HepG2 (cell line): ENCODE data around the gene RDH14. TPM values are rescaled to one million over a fixed set of nuclear protein-coding genes. Genes with fewer than 3 reads are reported as not detected.

Experiments
- FOXK1 ChIP-seq: sonication (generic); formaldehyde crosslinking; IDR thresholded peaks from 2 replicates; pipeline ENCODE4 v1.4.0; 2020; ENCODE audit warnings: low read depth, missing genetic modification reagents, borderline replicate concordance
- FOXO1 ChIP-seq: sonication (generic); formaldehyde crosslinking; IDR thresholded peaks from 2 replicates; pipeline ENCODE4 v1.4.0; 2020; ENCODE audit warnings: missing genetic modification reagents
- NCOA2 ChIP-seq: sonication (generic); formaldehyde crosslinking; IDR thresholded peaks from 2 replicates; pipeline ENCODE4 v1.8.0; 2022; ENCODE audit warnings: inconsistent platforms
- TMF1 ChIP-seq: sonication (generic); formaldehyde crosslinking; IDR thresholded peaks from 2 replicates; pipeline ENCODE4 v1.8.1; 2022; ENCODE audit warnings: low read depth, missing genetic modification reagents
- ZNF136 ChIP-seq: sonication (generic); formaldehyde crosslinking; IDR thresholded peaks from 2 replicates; pipeline ENCODE4 v1.8.1; 2022; ENCODE audit warnings: low read depth, mild to moderate bottlenecking, moderate library complexity, missing genetic modification reagents
- ZNF329 ChIP-seq: sonication (generic); formaldehyde crosslinking; IDR thresholded peaks from 2 replicates; pipeline ENCODE4 v1.9.0; 2021; ENCODE audit warnings: low read depth, mild to moderate bottlenecking, missing genetic modification reagents
- ZNF337 ChIP-seq: sonication (generic); formaldehyde crosslinking; IDR thresholded peaks from 2 replicates; pipeline ENCODE4 v1.5.1; 2020; ENCODE audit warnings: missing genetic modification reagents, low read depth, mild to moderate bottlenecking, borderline replicate concordance
- ZNF432 ChIP-seq: sonication (generic); formaldehyde crosslinking; IDR thresholded peaks from 2 replicates; pipeline ENCODE4 v1.5.0; 2020; ENCODE audit warnings: missing genetic modification reagents, mild to moderate bottlenecking, borderline replicate concordance
- ZNF674 ChIP-seq: sonication (generic); formaldehyde crosslinking; IDR thresholded peaks from 2 replicates; pipeline ENCODE4 v1.5.0; 2020; ENCODE audit warnings: low read depth, mild to moderate bottlenecking, missing genetic modification reagents
- ZNF724P ChIP-seq: sonication (generic); formaldehyde crosslinking; IDR thresholded peaks from 2 replicates; pipeline ENCODE4 v1.8.0; 2022; ENCODE audit warnings: missing genetic modification reagents, borderline replicate concordance
- ZNF883 ChIP-seq: sonication (generic); formaldehyde crosslinking; IDR thresholded peaks from 2 replicates; pipeline ENCODE4 v1.5.1; 2020; ENCODE audit warnings: mild to moderate bottlenecking, missing genetic modification reagents; ENCODE audit errors: not compliant biosample characterization
- polyA plus RNA-seq, 8 experiments: library from polyadenylated mRNA; depleted of rRNA in 3 of 8; stranded (reverse) in 7 of 8; unstranded in 1 of 8; fragments of >200 nt; fragmentation: Illumina TruSeq in 4 of 8; extraction: Trizol in 4 of 8; gene quantifications; 2 replicates each; pipeline versions ENCODE4 v1.2.1 to v1.2.3, GENCODE V29; 2011 to 2016; ENCODE audit warnings: low read depth in 4 of 8, missing spikeins in 1 of 8, mixed read lengths in 1 of 8; ENCODE audit not compliant: insufficient read depth in 1 of 8
- total RNA-seq, 5 experiments: library from RNA; depleted of rRNA; stranded (reverse); fragments of >200 nt; fragmentation: Illumina TruSeq; extraction: Trizol; gene quantifications; 2 replicates each; pipeline ENCODE4 v1.2.3, GENCODE V29; 2016; ENCODE audit warnings: low read depth in 1 of 5
- TF ChIP-seq, protein P1 (sequence below): sonication (generic); formaldehyde crosslinking; IDR thresholded peaks from 2 replicates; pipeline ENCODE4 v1.4.0; 2020; ENCODE audit warnings: missing genetic modification reagents, borderline replicate concordance
- TF ChIP-seq, protein P2 (sequence below): sonication (generic); formaldehyde crosslinking; IDR thresholded peaks from 2 replicates; pipeline ENCODE4 v1.4.0; 2020; ENCODE audit warnings: missing genetic modification reagents
- TF ChIP-seq, protein P3 (sequence below): sonication (generic); formaldehyde crosslinking; IDR thresholded peaks from 2 replicates; pipeline ENCODE4 v1.5.0; 2020; ENCODE audit warnings: missing genetic modification reagents
- TF ChIP-seq, protein P4 (sequence below): sonication (generic); formaldehyde crosslinking; IDR thresholded peaks from 2 replicates; pipeline ENCODE4 v1.8.1; 2023; ENCODE audit warnings: missing genetic modification reagents, mild to moderate bottlenecking, borderline replicate concordance

RDH14 gene
- total and polyA plus RNA-seq, 2 of the 13 experiments (the other 11 are each of a cell fraction or from before 2014, with no cell fraction given) = 27.4 to 39.9 TPM

DNA sequence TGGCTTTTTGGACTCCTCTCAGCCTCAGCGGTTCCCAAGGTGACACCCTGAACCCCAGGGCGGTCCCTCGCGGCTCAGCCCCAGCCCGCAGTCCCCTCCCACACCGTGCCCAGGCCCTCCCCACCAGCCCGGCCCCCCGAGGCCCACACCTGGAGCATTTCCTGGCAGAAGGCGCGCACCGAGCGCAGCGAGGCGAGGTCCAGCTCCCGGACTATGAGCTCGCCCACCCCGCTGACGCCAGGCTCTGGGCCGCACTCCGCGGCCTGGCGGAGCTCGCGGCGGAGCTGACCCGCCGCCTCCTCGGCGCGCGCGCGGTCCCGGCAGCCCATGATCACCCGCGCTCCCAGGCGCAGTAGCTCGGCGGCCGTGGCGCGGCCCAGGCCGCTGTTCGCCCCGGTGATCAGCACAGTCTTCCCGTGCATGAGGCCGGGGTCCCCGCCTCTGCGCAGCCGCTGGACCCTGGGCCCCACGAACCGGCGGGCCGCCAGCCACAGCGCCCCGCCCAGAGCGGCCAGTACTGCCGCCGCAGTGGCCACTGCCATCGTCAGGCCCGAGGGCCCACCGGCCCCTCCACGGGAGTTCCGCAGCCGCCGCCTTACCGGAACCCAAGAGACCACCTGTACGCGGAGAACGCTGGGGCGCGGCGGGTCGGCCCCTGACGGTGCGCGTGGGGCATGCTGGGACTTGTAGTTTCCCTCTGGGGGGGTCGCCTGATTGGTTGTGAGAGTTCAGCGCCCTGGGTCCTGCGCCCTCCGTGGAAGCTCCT is at the start of gene RDH14 (continued):
- TF ChIP-seq, protein P1, sequence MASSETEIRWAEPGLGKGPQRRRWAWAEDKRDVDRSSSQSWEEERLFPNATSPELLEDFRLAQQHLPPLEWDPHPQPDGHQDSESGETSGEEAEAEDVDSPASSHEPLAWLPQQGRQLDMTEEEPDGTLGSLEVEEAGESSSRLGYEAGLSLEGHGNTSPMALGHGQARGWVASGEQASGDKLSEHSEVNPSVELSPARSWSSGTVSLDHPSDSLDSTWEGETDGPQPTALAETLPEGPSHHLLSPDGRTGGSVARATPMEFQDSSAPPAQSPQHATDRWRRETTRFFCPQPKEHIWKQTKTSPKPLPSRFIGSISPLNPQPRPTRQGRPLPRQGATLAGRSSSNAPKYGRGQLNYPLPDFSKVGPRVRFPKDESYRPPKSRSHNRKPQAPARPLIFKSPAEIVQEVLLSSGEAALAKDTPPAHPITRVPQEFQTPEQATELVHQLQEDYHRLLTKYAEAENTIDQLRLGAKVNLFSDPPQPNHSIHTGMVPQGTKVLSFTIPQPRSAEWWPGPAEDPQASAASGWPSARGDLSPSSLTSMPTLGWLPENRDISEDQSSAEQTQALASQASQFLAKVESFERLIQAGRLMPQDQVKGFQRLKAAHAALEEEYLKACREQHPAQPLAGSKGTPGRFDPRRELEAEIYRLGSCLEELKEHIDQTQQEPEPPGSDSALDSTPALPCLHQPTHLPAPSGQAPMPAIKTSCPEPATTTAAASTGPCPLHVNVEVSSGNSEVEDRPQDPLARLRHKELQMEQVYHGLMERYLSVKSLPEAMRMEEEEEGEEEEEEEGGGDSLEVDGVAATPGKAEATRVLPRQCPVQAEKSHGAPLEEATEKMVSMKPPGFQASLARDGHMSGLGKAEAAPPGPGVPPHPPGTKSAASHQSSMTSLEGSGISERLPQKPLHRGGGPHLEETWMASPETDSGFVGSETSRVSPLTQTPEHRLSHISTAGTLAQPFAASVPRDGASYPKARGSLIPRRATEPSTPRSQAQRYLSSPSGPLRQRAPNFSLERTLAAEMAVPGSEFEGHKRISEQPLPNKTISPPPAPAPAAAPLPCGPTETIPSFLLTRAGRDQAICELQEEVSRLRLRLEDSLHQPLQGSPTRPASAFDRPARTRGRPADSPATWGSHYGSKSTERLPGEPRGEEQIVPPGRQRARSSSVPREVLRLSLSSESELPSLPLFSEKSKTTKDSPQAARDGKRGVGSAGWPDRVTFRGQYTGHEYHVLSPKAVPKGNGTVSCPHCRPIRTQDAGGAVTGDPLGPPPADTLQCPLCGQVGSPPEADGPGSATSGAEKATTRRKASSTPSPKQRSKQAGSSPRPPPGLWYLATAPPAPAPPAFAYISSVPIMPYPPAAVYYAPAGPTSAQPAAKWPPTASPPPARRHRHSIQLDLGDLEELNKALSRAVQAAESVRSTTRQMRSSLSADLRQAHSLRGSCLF (CRISPR knock-in tag) = no peak
- TF ChIP-seq ZNF337 = peak; percentile 52; the same call in 1 of the 2 replicates
- TF ChIP-seq TMF1 (CRISPR knock-in tag) = peak; percentile 81; the same call in 1 of the 2 replicates
- TF ChIP-seq, protein P2, sequence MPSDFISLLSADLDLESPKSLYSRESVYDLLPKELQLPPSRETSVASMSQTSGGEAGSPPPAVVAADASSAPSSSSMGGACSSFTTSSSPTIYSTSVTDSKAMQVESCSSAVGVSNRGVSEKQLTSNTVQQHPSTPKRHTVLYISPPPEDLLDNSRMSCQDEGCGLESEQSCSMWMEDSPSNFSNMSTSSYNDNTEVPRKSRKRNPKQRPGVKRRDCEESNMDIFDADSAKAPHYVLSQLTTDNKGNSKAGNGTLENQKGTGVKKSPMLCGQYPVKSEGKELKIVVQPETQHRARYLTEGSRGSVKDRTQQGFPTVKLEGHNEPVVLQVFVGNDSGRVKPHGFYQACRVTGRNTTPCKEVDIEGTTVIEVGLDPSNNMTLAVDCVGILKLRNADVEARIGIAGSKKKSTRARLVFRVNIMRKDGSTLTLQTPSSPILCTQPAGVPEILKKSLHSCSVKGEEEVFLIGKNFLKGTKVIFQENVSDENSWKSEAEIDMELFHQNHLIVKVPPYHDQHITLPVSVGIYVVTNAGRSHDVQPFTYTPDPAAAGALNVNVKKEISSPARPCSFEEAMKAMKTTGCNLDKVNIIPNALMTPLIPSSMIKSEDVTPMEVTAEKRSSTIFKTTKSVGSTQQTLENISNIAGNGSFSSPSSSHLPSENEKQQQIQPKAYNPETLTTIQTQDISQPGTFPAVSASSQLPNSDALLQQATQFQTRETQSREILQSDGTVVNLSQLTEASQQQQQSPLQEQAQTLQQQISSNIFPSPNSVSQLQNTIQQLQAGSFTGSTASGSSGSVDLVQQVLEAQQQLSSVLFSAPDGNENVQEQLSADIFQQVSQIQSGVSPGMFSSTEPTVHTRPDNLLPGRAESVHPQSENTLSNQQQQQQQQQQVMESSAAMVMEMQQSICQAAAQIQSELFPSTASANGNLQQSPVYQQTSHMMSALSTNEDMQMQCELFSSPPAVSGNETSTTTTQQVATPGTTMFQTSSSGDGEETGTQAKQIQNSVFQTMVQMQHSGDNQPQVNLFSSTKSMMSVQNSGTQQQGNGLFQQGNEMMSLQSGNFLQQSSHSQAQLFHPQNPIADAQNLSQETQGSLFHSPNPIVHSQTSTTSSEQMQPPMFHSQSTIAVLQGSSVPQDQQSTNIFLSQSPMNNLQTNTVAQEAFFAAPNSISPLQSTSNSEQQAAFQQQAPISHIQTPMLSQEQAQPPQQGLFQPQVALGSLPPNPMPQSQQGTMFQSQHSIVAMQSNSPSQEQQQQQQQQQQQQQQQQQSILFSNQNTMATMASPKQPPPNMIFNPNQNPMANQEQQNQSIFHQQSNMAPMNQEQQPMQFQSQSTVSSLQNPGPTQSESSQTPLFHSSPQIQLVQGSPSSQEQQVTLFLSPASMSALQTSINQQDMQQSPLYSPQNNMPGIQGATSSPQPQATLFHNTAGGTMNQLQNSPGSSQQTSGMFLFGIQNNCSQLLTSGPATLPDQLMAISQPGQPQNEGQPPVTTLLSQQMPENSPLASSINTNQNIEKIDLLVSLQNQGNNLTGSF (CRISPR knock-in tag) = peak; percentile 89
- no peak; the same call in 1 of the 2 replicates for TF ChIP-seq FOXO1 (CRISPR knock-in tag)
- peak; percentile 93 for TF ChIP-seq ZNF724P
- peak; percentile 20; the same call in 1 of the 2 replicates for TF ChIP-seq NCOA2
- peak; percentile 46; the same call in 1 of the 2 replicates for TF ChIP-seq ZNF674 (CRISPR knock-in tag)
- no peak for TF ChIP-seq ZNF432
- TF ChIP-seq ZNF883 (CRISPR knock-in tag) = no peak
- TF ChIP-seq FOXK1 (CRISPR knock-in tag) = peak; percentile 88; the same call in 1 of the 2 replicates
- TF ChIP-seq, protein P3, sequence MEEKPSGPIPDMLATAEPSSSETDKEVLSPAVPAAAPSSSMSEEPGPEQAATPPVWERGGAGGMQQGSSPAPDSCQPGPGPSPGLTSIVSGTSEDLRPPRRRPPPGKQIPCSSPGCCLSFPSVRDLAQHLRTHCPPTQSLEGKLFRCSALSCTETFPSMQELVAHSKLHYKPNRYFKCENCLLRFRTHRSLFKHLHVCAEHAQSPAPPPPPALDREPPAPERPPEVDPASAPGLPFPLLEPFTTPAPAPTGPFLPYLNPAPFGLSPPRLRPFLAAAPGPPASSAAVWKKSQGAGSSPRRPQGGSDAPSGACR (CRISPR knock-in tag) = no peak; the same call in 1 of the 2 replicates
- peak; percentile 17; the same call in 1 of the 2 replicates for TF ChIP-seq ZNF136 (CRISPR knock-in tag)
- peak; percentile 80 for TF ChIP-seq ZNF329 (CRISPR knock-in tag)
- TF ChIP-seq, protein P4, sequence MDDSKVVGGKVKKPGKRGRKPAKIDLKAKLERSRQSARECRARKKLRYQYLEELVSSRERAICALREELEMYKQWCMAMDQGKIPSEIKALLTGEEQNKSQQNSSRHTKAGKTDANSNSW = no peak; the same call in 1 of the 2 replicates
